GM20000 (cell line): ENCODE measurements around the gene SRRM3.
"Not testable (repeated sequence)": the region's sequence is repeated elsewhere in the genome, so short reads cannot be mapped to it uniquely, and the experiment has no call there.

Experiments used
- DNase-seq: peaks from one replicate; pipeline ENCODE4 v3.0.0; 2012; ENCODE audit warnings: low spot score
- TF ChIP-seq, protein P1 (sequence below): IDR thresholded peaks from 2 replicates; pipeline ENCODE4 v1.5.1; 2012; ENCODE audit warnings: mild to moderate bottlenecking, control low read depth; ENCODE audit errors: extremely low read depth, missing control alignments

Gene SRRM3, protein sequence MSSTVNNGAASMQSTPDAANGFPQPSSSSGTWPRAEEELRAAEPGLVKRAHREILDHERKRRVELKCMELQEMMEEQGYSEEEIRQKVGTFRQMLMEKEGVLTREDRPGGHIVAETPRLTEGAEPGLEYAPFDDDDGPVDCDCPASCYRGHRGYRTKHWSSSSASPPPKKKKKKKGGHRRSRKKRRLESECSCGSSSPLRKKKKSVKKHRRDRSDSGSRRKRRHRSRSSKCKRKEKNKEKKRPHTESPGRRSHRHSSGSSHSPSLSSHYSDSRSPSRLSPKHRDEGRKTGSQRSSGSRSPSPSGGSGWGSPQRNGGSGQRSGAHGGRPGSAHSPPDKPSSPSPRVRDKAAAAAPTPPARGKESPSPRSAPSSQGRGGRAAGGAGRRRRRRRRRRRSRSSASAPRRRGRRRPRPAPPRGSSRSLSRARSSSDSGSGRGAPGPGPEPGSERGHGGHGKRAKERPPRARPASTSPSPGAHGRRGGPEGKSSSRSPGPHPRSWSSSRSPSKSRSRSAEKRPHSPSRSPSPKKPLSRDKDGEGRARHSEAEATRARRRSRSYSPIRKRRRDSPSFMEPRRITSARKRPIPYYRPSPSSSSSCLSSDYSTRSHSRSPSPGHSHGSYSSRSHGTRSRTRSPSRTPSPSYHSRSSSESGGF

DNA sequence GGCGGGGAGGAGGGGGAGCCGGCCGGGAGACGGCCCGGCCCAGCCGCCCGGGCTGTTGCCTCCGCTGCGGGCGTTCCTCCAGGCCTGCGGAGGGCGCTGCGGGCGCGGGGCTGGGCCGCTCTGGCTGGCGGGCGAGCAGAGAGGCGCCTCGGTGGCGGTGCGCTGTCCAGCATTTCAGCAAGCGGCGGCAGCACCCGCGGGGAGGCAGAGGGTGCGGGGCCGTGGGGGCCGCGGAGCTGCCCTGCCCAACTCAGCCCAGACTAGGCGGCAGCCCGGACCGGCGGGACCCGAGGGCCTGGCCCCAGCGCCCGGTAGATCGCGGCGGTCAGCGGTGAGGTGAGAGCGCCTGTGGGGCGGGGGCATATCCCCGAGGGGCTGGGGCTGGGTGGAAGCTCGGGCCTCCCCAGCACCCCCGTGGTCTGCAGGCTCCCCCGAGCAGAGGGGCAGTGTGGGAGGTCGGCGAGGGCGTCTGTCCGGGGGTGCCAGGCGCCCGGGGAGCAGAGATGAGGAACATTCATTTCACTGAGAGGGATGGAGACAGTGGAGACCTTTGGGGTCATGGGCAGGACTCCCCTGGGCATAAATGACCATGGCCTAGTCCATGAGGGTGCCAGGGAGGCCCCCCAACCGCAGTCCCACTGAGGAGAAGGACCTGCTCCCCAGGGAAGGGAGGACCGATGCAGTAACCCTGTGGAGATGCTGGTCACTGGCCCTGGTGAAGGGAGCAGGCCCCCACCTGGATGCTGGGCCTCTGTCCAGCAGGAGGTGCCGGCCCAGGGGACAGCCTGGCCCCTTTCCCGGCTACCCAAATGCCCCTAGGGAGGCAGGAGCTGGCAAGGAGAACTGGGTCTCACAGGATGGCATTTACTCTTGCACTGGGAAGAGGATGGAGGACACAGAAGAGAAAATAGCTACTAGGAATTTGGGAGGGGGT, at the start of gene SRRM3:
TSS of gene SRRM3 (plus strand) at position 165 of the 934 bp plus-strand sequence. CDS start 33,171 bp downstream, outside the sequence.
- TF ChIP-seq, protein P1, sequence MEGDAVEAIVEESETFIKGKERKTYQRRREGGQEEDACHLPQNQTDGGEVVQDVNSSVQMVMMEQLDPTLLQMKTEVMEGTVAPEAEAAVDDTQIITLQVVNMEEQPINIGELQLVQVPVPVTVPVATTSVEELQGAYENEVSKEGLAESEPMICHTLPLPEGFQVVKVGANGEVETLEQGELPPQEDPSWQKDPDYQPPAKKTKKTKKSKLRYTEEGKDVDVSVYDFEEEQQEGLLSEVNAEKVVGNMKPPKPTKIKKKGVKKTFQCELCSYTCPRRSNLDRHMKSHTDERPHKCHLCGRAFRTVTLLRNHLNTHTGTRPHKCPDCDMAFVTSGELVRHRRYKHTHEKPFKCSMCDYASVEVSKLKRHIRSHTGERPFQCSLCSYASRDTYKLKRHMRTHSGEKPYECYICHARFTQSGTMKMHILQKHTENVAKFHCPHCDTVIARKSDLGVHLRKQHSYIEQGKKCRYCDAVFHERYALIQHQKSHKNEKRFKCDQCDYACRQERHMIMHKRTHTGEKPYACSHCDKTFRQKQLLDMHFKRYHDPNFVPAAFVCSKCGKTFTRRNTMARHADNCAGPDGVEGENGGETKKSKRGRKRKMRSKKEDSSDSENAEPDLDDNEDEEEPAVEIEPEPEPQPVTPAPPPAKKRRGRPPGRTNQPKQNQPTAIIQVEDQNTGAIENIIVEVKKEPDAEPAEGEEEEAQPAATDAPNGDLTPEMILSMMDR: peak; percentile 98
- DNase-seq: peak; percentile 93

DNA sequence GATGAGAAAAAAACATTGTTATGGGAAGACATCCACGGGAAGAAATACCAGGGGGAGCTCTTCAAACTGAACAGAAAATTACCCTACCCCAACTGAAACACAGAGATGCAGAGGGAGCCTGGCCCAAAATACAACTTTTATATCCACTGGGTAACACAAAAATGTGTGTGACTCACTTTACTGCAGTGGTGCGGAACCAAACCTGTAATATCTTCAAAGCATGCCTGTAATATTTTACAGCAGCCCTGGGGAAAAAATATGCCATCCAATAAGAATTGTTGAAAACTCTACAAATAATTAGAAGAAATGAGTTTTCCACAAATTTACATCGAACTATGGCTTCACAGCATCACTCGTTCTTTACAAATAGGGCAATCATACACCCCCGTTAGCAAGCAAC, 49.8 kb upstream of the SRRM3 start:
- DNase-seq: no peak
- TF ChIP-seq, protein P1: no peak

DNA sequence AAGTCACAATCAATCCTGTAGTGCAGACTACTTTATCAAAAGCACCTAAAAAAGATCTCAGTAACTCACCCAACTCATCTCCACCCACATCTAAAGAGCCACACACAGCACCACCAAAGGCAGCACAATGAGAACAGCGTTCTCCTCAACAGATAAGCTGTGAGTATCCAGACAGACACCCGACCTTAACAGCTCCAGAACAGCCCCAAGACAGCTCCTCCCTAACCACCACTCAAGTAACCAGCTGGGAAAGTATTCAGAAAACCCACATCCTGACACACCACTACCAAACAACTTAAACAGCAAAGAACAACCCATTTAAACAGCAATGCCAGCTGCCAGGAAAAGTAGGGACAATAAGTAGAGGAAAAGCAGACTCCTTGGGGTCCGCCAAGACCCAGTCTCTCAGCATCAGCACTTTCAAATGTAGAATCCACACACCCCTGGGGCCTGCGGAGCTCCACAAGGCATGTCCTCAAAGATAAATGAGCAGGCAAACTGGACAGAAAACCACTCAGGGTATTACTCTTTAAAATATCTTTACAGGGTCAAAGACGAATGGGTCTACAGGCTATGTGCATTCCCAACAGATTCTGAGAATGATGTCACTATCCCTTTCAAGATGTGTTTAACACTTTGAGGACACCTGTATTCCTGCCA, 48.0 kb upstream of the SRRM3 start:
- DNase-seq: not testable (repeated sequence)

DNA sequence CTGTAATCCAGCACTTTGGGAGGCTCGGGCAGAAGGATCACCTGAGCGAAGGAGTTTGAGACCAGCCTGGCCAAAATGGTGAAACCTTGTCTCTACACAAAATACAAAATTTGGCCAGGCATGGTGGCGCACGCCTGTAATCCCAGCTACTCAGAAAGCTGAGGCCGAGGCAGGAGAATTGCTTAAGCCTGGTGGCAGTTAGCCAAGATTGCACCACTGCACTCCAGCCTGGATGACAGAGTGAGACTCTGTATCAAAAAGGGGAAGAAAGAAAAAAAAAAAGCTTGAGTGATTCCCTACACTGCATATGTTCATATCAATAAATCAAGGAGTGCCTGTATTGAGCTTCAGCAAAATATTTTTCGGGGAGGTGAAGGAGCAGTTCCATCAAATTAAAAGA, 45.8 kb upstream of the SRRM3 start:
- DNase-seq: no peak
- TF ChIP-seq, protein P1: no peak

DNA sequence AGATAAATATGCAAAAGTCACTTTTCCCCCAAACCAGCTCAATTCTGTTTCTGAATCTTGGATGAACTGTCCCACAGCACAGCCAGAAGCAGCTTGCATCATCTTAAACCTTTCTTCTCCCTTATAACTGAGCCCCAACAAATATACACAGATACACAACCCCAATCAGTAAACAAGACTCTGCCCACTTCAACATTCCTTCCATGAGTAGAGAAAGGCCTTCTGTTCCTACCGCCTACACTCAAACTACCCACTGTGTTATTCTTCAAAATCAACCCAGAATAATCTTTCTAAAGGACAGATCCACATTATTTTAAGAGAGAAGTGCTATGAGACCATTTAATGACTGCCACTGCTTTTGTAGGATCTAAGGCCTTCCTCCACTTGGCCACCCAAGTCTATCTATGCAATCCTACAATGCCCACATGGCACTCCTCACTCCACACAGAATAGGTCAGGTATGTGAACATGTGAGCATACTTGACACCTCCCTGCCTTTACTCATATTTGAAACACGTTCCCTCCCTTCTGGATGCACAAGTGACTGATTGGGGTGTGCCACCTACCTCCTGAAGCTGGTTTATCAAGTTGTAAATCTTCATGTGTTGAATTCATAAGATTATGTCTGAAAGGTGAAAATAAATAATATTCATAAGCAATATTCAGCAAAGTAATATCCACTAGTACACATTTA, 44.6 kb upstream of the SRRM3 start:
- DNase-seq: not testable (repeated sequence)

DNA sequence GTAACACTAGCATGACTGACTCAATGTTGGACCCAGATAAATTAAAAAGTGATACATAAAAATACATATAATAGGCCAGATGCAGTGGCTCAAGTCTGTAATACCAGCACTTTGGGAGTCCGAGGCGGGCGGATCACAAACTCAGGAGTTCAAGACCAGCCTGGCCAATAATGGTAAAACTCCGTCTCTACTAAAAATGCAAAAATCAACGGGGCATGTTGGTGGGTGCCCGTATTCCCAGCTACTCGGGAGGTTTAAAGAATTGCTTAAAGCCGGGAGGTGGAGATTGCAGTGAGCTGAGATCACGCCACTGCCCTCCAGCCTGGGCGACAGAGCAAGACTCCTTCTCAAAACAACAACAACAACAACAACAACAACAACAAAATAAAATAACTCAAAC, 43.3 kb upstream of the SRRM3 start:
- not testable (repeated sequence) for DNase-seq

DNA sequence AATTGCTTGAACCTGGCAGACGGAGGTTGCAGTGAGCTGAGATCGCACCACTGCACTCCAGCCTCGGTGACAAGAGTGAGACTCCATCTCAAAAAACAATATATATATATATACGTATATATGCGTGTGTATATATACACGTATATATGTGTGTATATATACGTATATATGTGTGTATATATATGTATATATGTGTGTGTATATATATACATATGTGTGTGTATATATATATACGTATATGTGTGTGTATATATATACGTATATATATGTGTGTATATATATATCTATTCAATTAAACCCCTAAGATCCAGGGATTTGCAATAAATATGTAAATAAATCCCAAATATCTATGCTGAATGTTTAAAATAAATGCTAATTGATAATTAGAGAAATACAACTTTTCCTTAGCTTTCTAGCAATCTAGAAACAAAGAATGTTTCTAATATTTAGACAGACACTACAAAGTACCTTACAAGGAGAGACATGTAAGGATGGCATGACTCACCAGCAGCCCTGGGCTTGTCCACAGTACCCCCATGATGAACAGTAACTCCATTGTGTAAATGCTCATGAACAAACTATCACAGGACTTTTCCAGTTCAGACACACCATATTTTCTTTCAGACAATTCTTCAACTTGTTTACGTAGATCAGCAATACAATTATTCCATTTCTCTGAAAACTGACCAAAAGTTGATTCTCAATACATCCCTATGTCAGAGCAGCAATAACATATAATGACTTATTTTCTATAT, 39.1 kb upstream of the SRRM3 start:
- DNase-seq: not testable (repeated sequence)

DNA sequence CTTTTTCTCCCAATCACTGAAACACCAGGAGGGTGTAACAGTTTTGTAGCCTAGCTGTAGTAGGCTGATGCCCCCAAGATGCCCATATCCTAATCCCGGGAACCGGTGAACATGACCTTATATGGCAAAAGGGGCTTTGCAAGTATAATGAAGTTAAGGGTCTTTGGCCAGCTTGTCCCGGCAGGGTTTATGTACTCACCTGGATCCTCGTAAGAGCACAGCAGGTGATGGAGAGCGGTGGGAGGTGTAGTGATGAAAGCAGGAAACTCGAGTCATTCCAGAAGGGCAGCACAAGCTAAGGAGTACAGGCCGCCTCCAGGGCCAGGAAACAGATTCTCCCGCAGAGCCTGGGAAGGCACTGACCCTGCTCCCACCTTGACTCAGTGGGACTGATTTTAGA, 37.9 kb upstream of the SRRM3 start:
- DNase-seq: not testable (repeated sequence)

DNA sequence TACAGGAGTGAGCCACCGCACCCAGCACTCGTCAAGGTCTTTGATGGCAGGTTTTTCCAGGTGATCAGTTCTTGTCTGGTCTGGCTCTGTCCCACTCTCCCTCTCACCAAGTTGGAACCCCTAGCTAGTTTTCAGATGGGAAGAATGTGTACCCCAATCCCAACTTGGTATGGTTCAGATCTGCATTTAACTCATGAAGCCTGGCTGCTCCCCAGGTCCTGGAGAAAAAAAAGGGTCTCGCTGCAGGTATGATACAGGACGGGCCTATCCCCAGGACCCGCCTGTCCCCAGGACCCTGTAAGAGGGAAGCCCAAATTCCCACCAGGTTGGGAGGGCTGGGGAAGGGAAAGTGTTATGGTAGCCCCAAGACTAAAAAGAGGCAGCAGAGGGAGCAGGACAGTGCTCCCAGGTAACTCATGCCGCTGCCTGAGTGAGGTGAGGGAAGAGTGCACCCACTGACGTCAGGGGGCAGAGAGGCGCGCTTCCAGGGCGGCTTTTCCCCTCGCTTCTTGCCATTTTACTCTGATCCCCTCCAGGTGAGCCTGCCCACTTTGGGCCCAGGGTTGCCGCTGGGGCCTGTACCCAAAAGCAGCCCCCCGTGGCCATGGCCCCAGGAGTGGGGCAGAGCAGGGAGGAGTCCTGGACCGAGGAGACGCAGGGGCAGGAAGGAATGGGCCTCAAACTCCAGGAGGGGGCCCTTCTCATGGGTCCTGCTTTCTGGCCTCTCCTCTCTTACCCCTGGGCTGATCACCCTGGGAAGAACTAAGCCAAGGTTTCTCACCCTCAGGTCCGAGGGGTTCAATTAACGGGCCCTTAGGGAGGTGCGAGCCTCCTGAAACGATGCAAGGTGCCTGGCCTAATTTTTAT, 36.4 kb upstream of the SRRM3 start:
- DNase-seq: no peak
- TF ChIP-seq, protein P1: no peak
